SK-N-SH (cell line): ENCODE results near the gene PLA2G4B. TPM values are rescaled to one million over a fixed set of nuclear protein-coding genes. Genes with fewer than 3 reads are reported as not detected.

Experiments
- CTCF ChIA-PET: fragments of 300-600, 350-600 bp; formaldehyde crosslinking; extraction: SDS; loops from one replicate; lab custom pipeline; 2021; lab: Yijun Ruan, JAX
- POLR2A ChIA-PET: fragments of 350-600 bp; sonication (Branson Sonifier 250); formaldehyde crosslinking; extraction: SDS; loops from one replicate; lab custom pipeline; 2020; ENCODE audit warnings: antibody characterized with exemption, inconsistent platforms; lab: Yijun Ruan, JAX
- DNase-seq: peaks from one replicate; pipeline ENCODE4 v3.0.0; 2012
- H2AFZ ChIP-seq: fragments of 200-600 bp; sonication (generic); 2 replicates; pipeline ENCODE4 v1.8.1; 2016; ENCODE audit warnings: antibody characterized with exemption, mild to moderate bottlenecking, low read depth
- H3F3A ChIP-seq: fragments of 200-600 bp; sonication (generic); replicated peaks from 2 replicates; pipeline ENCODE3; 2016; ENCODE audit warnings: antibody characterized with exemption, mild to moderate bottlenecking; ENCODE audit not compliant: insufficient read depth
- H3K27ac ChIP-seq, 2 experiments: fragments of 200-500 bp in 1 of 2; fragments of 200-600 bp in 1 of 2; sonication (Bioruptor generic) in 1 of 2; sonication (generic), shearing (Covaris generic) in 1 of 2; 2 replicates each; pipeline versions ENCODE4 v1.5.1 to v1.6.1; 2014 to 2016; ENCODE audit warnings: low read depth in 2 of 2, inconsistent platforms in 1 of 2, low read length in 1 of 2, mild to moderate bottlenecking in 1 of 2, mixed read lengths in 1 of 2
- H3K27me3 ChIP-seq: fragments of 200-600 bp; sonication (generic), shearing (Covaris generic); 2 replicates; pipeline ENCODE4 v1.6.1; 2016; ENCODE audit warnings: mixed run types; ENCODE audit not compliant: insufficient read depth
- H3K36me3 ChIP-seq, 2 experiments: fragments of 200-500 bp in 1 of 2; fragments of 200-600 bp in 1 of 2; sonication (Bioruptor generic) in 1 of 2; sonication (generic) in 1 of 2; replicated peaks in 1 of 2; 2 replicates each; pipeline versions ENCODE3 to v1.5.1; 2014 to 2016; ENCODE audit warnings: low read length in 1 of 2, mild to moderate bottlenecking in 1 of 2; ENCODE audit not compliant: insufficient read depth in 2 of 2, control insufficient read depth in 1 of 2
- H3K4me1 ChIP-seq, 2 experiments: fragments of 200-500 bp in 1 of 2; fragments of 200-600 bp in 1 of 2; sonication (Bioruptor generic) in 1 of 2; sonication (generic), shearing (Covaris generic) in 1 of 2; 2 replicates each; pipeline versions ENCODE4 v1.5.1 to v1.6.1; 2014 to 2016; ENCODE audit warnings: low read depth in 1 of 2, low read length in 1 of 2, mixed run types in 1 of 2; ENCODE audit not compliant: insufficient read depth in 2 of 2, control insufficient read depth in 1 of 2
- H3K4me2 ChIP-seq: fragments of 200-600 bp; sonication (generic), shearing (Covaris generic); 2 replicates; pipeline ENCODE4 v1.6.1; 2017; ENCODE audit warnings: mixed run types
- H3K4me3 ChIP-seq, 2 experiments: fragments of 200-500 bp in 1 of 2; fragments of 200-600 bp in 1 of 2; sonication (Bioruptor generic) in 1 of 2; sonication (generic), shearing (Covaris generic) in 1 of 2; 2 replicates each; pipeline versions ENCODE4 v1.5.1 to v1.8.1; 2014 to 2016; ENCODE audit warnings: low read depth in 2 of 2, inconsistent platforms in 1 of 2, low read length in 1 of 2, mild to moderate bottlenecking in 1 of 2, mixed read lengths in 1 of 2, moderate library complexity in 1 of 2
- H3K79me2 ChIP-seq: fragments of 200-600 bp; sonication (generic); 2 replicates; pipeline ENCODE4 v1.8.1; 2017; ENCODE audit warnings: mild to moderate bottlenecking; ENCODE audit not compliant: insufficient read depth
- H3K9ac ChIP-seq: fragments of 200-600 bp; sonication (generic); 2 replicates; pipeline ENCODE4 v1.6.1; 2017; ENCODE audit warnings: mixed run types
- H3K9me2 ChIP-seq: fragments of 200-600 bp; sonication (generic); 2 replicates; pipeline ENCODE4 v1.6.1; 2017; ENCODE audit warnings: mixed run types
- H3K9me3 ChIP-seq: fragments of 200-600 bp; sonication (generic); 2 replicates; pipeline ENCODE4 v1.6.1; 2017; ENCODE audit warnings: mixed run types, mild to moderate bottlenecking, moderate library complexity
- H4K20me1 ChIP-seq: fragments of 200-600 bp; sonication (generic); 2 replicates; pipeline ENCODE4 v1.6.1; 2017; ENCODE audit warnings: mild to moderate bottlenecking, mixed run types; ENCODE audit not compliant: insufficient read depth
- CHD2 ChIP-seq: fragments of 150-350 bp; IDR thresholded peaks from 2 replicates; pipeline ENCODE4 v1.6.1; 2018; ENCODE audit warnings: low read length; ENCODE audit not compliant: partially characterized antibody
- CTCF ChIP-seq: fragments of 200-600 bp; sonication (generic); IDR thresholded peaks from 2 replicates; pipeline ENCODE4 v1.6.1; 2017; ENCODE audit warnings: antibody characterized with exemption, mild to moderate bottlenecking, moderate library complexity
- EZH2phosphoT487 ChIP-seq: fragments of 200-600 bp; sonication (generic); IDR thresholded peaks from 2 replicates; pipeline ENCODE4 v1.6.1; 2017; ENCODE audit warnings: low read depth, mixed run types, mild to moderate bottlenecking, antibody characterized with exemption, moderate library complexity, borderline replicate concordance
- IRF3 ChIP-seq: fragments of 150-350 bp; IDR thresholded peaks from 2 replicates; pipeline ENCODE4 v1.6.1; 2016; ENCODE audit warnings: mild to moderate bottlenecking, low read depth, low read length
- JUND ChIP-seq: IDR thresholded peaks from 2 replicates; pipeline ENCODE4 v1.4.0; 2012
- MAX ChIP-seq: IDR thresholded peaks from 2 replicates; pipeline ENCODE4 v1.4.0; 2012; ENCODE audit warnings: low read depth
- POLR2AphosphoS5 ChIP-seq: IDR thresholded peaks from 2 replicates; pipeline ENCODE4 v1.6.1; 2012; ENCODE audit warnings: low read depth, low read length
- RAD21 ChIP-seq: IDR thresholded peaks from 2 replicates; pipeline ENCODE4 v1.6.1; 2012; ENCODE audit warnings: mild to moderate bottlenecking, low read length
- RFX5 ChIP-seq: IDR thresholded peaks from 2 replicates; pipeline ENCODE4 v1.6.1; 2012; ENCODE audit warnings: mild to moderate bottlenecking, improper control_type of control experiment, low read length
- TAF1 ChIP-seq: IDR thresholded peaks from 2 replicates; pipeline ENCODE4 v1.6.1; 2012; ENCODE audit warnings: low read depth, mild to moderate bottlenecking, low read length, moderate library complexity, borderline replicate concordance
- TEAD4 ChIP-seq: IDR thresholded peaks from 2 replicates; pipeline ENCODE4 v1.4.0; 2012; ENCODE audit warnings: mild to moderate bottlenecking, borderline replicate concordance; ENCODE audit not compliant: insufficient read depth
- WGBS: methylation state at CpG from one replicate; pipeline ENCODE4 v1.1.6; 2017; ENCODE audit warnings: low lambda C conversion rate; 5-methylcytosine and 5-hydroxymethylcytosine counted together
- polyA plus RNA-seq, 3 experiments: library from polyadenylated mRNA; depleted of rRNA; stranded (reverse); fragments of >200 nt; gene quantifications; 2 replicates each; pipeline ENCODE4 v1.2.3, GENCODE V29; 2012
- TF ChIP-seq, protein P1 (sequence below): IDR thresholded peaks from 2 replicates; pipeline ENCODE4 v1.4.0; 2012; ENCODE audit warnings: low read depth, borderline replicate concordance
- TF ChIP-seq, protein P2 (sequence below): IDR thresholded peaks from 2 replicates; pipeline ENCODE4 v1.6.1; 2012; ENCODE audit warnings: mild to moderate bottlenecking, low read depth, low read length, moderate library complexity
- TF ChIP-seq, protein P3 (sequence below): fragments of 150-350 bp; IDR thresholded peaks from 2 replicates; pipeline ENCODE4 v1.6.1; 2017; ENCODE audit warnings: antibody characterized with exemption, low read length, low read depth, borderline replicate concordance

PLA2G4B gene
- polyA plus RNA-seq, 1 of the 3 experiments (the other 2 are of a cell fraction): 5.3 TPM

GRCh38 chr15:41883484-41883825, 44.8 kb downstream of the PLA2G4B start (continued):
- TF ChIP-seq EZH2phosphoT487: no peak

DNA sequence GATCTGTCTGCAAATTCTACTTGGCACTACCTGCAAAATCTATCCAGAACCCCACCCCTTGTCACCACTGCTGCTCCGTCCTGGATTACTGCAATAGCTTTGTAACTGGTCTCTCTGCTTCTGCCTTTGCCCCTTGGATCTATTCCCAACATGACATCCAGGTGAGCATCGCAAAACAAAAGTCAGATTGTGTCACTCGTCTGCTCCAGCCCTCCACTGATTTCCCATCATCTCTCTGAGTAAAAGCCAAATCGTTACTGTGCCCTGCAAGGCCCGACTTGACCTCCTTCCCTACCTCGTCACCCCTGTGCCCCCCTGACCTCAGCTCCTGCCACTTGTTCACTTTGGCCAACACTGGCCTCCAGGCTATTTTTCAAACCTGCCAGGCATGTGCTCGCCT, 45.8 kb downstream of the PLA2G4B start:
- H3K4me1 ChIP-seq: peaks cover 0 to 2% of the 10 kb centered on the region in 2 experiments; a peak in 1 of 4 replicates
- H3K4me3 ChIP-seq: no peak overlapping the region
- no peak overlapping the region for H2AFZ ChIP-seq
- ChIA-PET POLR2A (no interaction called here), CTCF (interaction anchor here (1.0 to 2.5 kb wide), 3 partner anchors 9 to 110 kb away, joined by 3 to 7 read pairs (median 6); partner anchors contain the start of gene MAPKBP1)
- no peaks in the 10 kb centered on the region for H3K9me3 ChIP-seq
- H3F3A ChIP-seq: no peaks in the 10 kb centered on the region
- no peak for DNase-seq
- H3K4me2 ChIP-seq: no peak overlapping the region
- no peaks in the 10 kb centered on the region for H4K20me1 ChIP-seq
- H3K79me2 ChIP-seq: no peaks in the 10 kb centered on the region
- WGBS: 91% methylated on average over 7 of the region's 7 CpGs
- H3K27me3 ChIP-seq: no peaks in the 10 kb centered on the region
- H3K9ac ChIP-seq: no peak overlapping the region
- H3K27ac ChIP-seq: no peak overlapping the region
- H3K36me3 ChIP-seq: no peaks in the 10 kb centered on the region
- H3K9me2 ChIP-seq: no peaks in the 10 kb centered on the region
- TF ChIP-seq CHD2: no peak
- TF ChIP-seq TAF1: no peak
- TF ChIP-seq RFX5: no peak
- TF ChIP-seq IRF3: no peak
- TF ChIP-seq, protein P1, sequence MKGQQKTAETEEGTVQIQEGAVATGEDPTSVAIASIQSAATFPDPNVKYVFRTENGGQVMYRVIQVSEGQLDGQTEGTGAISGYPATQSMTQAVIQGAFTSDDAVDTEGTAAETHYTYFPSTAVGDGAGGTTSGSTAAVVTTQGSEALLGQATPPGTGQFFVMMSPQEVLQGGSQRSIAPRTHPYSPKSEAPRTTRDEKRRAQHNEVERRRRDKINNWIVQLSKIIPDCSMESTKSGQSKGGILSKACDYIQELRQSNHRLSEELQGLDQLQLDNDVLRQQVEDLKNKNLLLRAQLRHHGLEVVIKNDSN: no peak
- no peak for TF ChIP-seq CTCF
- TF ChIP-seq TEAD4: no peak
- no peak for TF ChIP-seq RAD21

DNA sequence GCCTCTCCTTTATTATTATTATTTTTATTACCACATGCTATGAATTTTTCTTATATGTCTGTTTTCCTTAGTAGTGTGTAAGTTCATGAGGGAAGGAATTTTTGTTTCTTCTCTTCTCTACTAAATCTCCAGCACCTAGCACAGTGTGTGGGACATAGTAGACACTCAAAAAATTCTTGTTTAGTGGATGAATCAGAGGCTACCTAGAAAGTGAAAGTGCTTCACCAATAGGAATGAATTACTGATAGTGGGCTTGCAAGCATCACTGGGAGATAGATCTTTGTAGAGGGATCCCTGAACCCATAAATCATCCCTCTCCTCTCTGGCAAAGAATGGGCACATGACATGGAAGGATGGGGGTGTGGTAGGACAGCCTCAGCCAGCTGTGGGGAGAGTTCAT, 46.7 kb downstream of the PLA2G4B start:
- Histone ChIP-seq H3K9me2 (no peaks in the 10 kb centered on the region), H4K20me1 (no peaks in the 10 kb centered on the region), H3K4me2 (no peak overlapping the region), H3K27ac (no peak overlapping the region), H3K79me2 (no peaks in the 10 kb centered on the region), H3F3A (no peaks in the 10 kb centered on the region), H3K9me3 (no peaks in the 10 kb centered on the region), H3K9ac (no peak overlapping the region), H2AFZ (no peak overlapping the region), H3K36me3 (no peaks in the 10 kb centered on the region), H3K4me3 (no peak overlapping the region), H3K27me3 (no peaks in the 10 kb centered on the region), H3K4me1 (peaks cover 0 to 2% of the 10 kb centered on the region in 2 experiments; a peak in 1 of 4 replicates)
- POLR2A ChIA-PET: interaction anchor here (1.5 kb wide), 1 partner anchor 9 kb away, joined by 4 read pairs; no protein-coding TSS in a partner anchor
- DNase-seq: no peak
- CTCF ChIA-PET: interaction anchor here (0.6 to 1.9 kb wide), 4 partner anchors 10 to 138 kb away, joined by 3 to 7 read pairs (median 5); no protein-coding TSS in a partner anchor
- TF ChIP-seq TAF1 (no peak), IRF3 (no peak), RFX5 (no peak), MAX (no peak), POLR2AphosphoS5 (no peak), JUND (no peak), CHD2 (no peak)
- TF ChIP-seq, protein P2, sequence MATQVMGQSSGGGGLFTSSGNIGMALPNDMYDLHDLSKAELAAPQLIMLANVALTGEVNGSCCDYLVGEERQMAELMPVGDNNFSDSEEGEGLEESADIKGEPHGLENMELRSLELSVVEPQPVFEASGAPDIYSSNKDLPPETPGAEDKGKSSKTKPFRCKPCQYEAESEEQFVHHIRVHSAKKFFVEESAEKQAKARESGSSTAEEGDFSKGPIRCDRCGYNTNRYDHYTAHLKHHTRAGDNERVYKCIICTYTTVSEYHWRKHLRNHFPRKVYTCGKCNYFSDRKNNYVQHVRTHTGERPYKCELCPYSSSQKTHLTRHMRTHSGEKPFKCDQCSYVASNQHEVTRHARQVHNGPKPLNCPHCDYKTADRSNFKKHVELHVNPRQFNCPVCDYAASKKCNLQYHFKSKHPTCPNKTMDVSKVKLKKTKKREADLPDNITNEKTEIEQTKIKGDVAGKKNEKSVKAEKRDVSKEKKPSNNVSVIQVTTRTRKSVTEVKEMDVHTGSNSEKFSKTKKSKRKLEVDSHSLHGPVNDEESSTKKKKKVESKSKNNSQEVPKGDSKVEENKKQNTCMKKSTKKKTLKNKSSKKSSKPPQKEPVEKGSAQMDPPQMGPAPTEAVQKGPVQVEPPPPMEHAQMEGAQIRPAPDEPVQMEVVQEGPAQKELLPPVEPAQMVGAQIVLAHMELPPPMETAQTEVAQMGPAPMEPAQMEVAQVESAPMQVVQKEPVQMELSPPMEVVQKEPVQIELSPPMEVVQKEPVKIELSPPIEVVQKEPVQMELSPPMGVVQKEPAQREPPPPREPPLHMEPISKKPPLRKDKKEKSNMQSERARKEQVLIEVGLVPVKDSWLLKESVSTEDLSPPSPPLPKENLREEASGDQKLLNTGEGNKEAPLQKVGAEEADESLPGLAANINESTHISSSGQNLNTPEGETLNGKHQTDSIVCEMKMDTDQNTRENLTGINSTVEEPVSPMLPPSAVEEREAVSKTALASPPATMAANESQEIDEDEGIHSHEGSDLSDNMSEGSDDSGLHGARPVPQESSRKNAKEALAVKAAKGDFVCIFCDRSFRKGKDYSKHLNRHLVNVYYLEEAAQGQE: no peak
- TF ChIP-seq, protein P3, sequence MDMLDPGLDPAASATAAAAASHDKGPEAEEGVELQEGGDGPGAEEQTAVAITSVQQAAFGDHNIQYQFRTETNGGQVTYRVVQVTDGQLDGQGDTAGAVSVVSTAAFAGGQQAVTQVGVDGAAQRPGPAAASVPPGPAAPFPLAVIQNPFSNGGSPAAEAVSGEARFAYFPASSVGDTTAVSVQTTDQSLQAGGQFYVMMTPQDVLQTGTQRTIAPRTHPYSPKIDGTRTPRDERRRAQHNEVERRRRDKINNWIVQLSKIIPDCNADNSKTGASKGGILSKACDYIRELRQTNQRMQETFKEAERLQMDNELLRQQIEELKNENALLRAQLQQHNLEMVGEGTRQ: no peak
